Fibroblast of skin of right biceps (primary cell): ENCODE data around the gene COG5.

Experiments used
- DNase-seq: peaks from one replicate; pipeline ENCODE4 v3.0.0-alpha.2; 2013

The COG5 gene

GRCh38 chr7:107387573-107388219 is 176.0 kb downstream of the COG5 start:
- peak; percentile 87 for DNase-seq

DNA sequence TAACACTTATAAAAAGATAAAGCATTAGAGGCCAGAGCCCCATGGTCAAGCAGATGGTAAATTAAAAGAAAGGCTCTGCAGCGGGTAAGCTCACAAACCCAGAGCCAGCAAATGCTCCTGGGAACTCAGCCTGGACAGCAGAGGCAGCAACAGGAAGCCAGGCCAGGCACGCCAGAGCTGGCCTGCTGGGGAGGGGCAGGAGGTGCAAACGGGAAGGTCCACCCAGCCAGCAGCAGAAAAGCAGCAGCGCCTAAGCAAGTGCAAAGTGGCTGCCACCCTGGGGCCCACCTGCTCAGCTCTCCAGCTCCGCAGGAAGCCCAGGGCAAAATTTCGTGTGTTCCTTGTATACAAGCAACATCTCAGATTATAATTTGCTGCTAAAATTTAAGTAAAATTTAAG is 176.6 kb downstream of the COG5 start:
- DNase-seq = peak; percentile 17

DNA sequence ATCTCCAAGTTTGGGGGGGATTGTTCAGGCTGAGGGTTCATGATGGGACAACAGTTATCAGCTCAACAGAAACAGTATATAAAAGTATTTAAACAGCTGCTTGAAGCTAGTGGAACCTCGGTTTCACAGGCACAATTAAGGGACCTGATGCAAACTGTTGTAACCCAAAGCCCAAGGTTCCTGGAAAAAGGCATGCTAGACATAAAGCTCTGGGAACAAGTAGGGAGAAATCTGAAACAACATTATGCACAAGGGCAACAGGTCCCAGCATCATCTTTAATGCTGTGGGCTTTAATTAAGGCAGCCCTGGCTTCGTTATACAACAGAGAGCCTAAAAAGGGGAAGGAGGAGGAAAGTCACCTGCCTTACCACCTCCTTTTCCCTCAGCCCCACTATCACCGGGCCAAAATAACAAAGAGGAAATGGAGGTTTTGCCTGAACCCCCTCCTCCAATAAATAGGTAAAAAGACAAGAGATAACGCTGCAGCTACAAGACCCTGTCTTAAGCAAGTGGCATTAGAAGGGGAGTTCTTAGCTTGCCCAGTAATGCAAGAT is 177.1 kb downstream of the COG5 start:
- no peak for DNase-seq

DNA sequence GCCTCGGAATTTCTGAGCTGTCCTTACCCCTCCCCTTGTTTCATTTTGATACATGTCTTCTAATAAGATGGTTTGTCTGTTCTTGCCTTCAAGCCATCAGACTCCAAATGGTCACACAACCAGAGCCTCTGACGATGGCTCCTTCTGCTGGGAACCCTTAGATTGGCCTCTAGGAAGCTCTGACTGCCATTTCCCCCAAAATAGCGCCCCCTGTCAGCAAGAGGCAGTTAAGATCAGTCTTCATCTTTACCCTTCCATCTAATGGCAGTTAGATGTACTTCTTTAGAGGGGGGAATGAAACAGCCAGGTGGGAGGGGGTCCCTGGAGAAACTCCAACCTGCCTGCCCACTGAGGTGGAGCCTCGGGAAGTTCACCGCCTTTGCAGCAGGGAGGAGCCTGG is 179.7 kb downstream of the COG5 start:
- no peak for DNase-seq

DNA sequence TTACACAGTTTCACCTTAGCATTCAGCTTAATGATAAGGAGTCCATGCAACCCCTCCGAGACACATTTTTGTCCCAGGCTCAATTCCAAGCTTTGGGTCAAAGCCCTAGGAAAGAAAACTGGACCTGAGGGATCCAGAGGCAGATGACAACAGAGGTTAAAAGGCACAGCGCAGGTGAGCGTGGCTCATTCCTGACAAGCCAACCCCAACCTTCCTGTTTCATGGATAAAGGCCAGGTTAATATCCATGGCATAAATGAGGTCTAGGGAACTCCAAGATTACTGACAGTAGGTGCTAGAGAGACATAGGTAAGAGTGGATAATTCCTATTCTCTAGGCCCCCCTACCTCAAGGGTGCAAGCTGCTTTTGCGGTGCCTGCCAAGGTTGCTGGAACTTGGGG is 180.5 kb downstream of the COG5 start:
- DNase-seq = no peak

GRCh38 chr7:107381453-107381852 is 182.3 kb downstream of the COG5 start:
- DNase-seq = no peak

- DNase-seq = no peak
Observed at GRCh38 chr7:107373354-107373753, 190.4 kb downstream of the COG5 start.

GRCh38 chr7:107372298-107372697 is 191.4 kb downstream of the COG5 start:
- peak; percentile 71 for DNase-seq

DNA sequence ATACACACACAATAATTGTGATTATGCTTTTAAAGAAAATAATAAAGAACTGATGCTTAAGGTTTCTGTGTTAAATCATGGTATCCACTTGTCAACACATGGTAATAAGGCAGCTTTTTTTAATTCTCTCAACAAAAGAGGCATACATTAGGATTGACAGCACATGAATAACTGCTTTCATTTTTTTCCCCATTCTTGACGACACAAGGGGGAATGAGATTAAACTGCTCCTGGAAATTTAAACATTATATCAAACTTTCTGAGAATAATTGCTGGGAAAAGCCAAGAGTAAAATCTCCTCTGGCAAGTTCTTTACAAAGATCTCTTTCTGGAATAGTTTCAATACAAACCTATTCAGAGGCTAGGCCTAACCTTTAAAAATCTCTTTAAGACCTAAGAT is 192.9 kb downstream of the COG5 start:
- DNase-seq = no peak

- DNase-seq = peak; percentile 29
Observed at GRCh38 chr7:107364787-107365186, 198.9 kb downstream of the COG5 start.

DNA sequence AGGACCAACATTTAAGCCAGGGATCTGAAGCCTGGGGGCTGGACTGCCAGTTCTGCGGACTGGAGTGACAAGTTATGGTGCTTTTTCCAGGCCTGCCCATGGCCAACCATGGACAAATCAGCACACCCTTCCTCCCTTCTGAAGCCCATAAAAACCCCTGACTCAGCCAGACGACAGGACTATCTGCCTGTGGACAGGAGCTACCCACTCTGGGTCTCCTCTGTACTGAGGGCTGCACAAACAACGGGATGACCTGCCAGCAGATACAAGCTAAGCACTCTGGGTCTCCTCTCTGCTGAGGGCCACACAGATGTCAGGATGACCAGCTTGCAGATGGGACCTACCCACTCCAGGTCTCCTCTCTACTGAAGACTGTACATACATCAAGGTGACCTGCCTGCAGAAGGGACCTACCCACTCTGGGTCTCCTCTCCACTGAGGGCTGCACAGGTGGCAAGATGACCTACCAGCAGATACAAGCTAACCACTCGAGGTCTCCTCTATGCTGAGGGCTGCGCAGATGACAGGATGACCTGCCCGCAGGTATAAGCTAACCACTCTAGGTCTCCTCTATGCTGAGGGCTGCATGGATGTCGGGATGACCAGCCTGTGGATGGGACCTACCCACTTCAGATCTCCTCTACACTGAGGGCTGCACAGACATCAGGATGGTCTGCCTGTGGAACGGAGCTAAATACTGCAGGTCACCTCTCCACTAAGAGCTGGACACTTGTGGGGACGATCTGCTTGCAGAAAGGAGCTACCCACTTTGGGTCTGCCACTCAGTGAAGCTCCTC is 204.0 kb downstream of the COG5 start:
- no peak for DNase-seq

GRCh38 chr7:107355616-107356015 is 208.1 kb downstream of the COG5 start:
- peak; percentile 70 for DNase-seq

DNA sequence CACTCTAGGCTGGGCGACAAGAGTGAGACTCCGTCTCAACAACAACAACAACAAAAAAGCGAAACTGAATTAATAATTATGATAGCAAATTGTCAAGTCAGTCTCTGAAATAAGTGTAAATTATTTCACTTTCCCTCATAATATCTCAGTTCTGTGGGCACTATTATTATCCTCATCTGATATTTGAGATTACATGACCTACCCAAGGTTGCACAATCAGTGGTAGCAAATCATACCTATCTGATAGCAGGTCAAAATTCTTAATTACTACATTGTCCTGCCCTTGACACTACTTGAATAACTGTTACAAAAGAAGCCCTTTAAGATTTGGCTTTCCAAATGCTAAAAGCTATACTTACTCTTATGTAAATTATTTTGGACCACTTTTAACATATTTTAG is 209.1 kb downstream of the COG5 start:
- DNase-seq = no peak

GRCh38 chr7:107353701-107354100 is 210.0 kb downstream of the COG5 start:
- DNase-seq = peak; percentile 41

- no peak for DNase-seq
Observed at GRCh38 chr7:107345898-107346297, 217.8 kb downstream of the COG5 start.

DNA sequence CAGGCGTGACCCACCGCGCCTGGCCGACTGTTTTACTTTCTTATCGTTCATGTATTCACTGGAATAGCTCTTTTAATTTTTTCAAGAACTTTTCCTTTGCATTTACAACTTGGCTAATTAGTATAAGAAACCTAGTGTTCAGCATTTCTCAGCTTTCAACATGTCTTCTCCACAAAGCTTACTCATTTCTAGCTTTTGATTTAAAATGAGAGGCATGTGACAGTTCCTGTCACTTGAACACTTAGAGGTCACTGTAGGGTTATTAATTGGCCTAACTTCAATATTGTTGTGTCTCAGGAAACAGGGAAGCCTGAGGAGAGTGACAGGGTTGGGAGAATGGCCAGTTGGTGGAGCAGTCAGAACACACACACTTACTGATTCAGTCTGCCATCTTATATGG is 218.9 kb downstream of the COG5 start:
- no peak for DNase-seq

GRCh38 chr7:107344286-107344685 is 219.4 kb downstream of the COG5 start:
- no peak for DNase-seq

- DNase-seq = no peak
Observed at GRCh38 chr7:107338080-107338479, 225.6 kb downstream of the COG5 start.

DNA sequence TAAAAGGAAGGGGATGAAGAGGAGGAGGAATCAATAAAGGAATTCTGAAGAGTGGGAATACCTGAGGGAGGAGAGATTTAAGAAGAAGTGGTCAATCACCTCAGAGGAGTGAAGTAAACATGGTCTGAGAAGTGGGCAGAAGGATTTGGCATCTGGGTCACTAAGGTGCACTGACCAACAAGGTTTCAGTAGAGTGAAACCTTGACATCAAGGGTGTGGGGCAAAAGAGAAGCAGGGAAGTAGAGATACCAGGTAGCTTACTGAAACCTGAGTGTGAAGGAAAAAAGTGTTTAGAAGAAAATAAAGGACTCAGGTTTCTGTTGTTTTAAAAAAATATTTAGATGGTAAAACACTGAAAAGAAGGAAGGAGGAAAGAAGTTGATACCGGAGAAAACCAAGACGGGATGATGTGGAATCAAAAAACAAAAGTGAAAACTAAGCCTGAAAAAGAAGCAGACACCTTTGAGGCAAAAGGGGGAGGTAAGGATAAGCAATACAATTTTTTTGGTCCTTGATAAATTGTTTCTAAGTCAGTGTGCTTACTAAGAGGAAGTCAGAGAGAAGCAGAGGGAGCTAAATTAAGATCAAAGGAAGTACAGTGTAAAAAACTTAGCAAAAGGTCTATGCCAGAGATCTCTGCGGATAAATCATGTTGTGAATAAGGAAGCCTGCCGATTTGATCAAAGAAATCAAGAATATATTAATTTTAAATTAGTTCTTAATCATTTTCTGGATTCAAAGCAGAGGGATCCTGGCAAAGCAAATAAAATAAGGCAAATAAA is 231.0 kb downstream of the COG5 start:
- peak; percentile 4 for DNase-seq

DNA sequence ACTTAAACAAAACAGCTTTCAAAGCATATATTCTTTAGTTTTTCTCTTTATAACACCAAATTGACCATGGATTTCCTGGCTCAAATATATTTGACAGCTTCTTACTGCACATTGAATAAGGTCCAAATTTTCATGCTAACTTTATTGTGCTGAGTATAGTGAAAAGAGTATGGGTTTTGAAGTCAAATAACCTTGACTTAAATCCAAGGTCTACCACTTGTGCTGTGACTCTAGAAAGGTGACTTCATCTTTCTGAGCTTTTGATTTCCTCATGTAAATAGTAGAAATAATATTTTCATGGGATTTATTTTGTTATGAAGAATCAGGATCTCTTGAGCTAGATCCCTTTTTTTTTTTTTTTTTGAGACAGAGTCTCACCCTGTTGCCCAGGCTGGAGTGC is 233.2 kb downstream of the COG5 start:
- no peak for DNase-seq

DNA sequence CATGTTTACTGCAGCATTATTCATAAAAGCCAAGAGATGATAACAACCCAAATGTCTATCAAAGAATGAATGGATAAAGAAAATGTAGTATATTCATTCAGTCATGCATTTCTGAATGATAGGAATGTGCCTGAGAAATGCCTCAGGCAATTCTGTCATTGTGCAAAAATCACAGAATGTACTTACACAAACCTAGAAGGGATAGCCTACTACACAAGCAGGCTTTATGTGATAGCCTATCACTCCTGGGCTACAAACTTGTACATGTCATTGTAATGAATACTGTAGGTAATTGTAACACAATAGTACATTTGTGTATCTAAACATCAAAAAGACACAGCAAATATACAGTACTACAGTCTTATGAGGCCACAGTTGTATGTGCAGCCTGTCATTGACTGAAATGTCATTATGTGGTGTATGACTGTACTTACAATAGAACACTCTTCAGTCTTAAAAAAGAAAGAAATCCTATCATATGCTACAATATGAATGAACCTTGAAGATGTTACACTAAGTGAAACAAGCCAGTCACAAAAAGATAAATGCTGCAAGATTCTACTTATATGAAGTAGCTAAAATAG is 235.6 kb downstream of the COG5 start:
- DNase-seq = peak; percentile 46

GRCh38 chr7:107326061-107326460 is 237.7 kb downstream of the COG5 start:
- DNase-seq = no peak

- no peak for DNase-seq
Observed at GRCh38 chr7:107322015-107322414, 241.7 kb downstream of the COG5 start.
